Epithelial cell of esophagus (primary cell): ENCODE data around the gene GAS2L1.

Source experiments
- DNase-seq: peaks from one replicate; pipeline ENCODE4 v3.0.0; 2010; ENCODE audit warnings: low read depth
- H3K4me3 ChIP-seq: 2 replicates; pipeline ENCODE4 v1.5.1; 2011; ENCODE audit warnings: mild to moderate bottlenecking, low read length, control low read depth
- CTCF ChIP-seq: IDR thresholded peaks from 2 replicates; pipeline ENCODE4 v1.5.1; 2011; ENCODE audit warnings: low read depth, mild to moderate bottlenecking, low read length, control low read depth, inconsistent platforms; ENCODE audit not compliant: insufficient read depth; ENCODE audit errors: missing control alignments

Gene GAS2L1

GRCh38 chr22:29275819-29276565 is 30.5 kb upstream of the GAS2L1 start:
- TF ChIP-seq CTCF = no peak
- no peak for DNase-seq
- H3K4me3 ChIP-seq = no peak overlapping the region

GRCh38 chr22:29277927-29278326 is 28.5 kb upstream of the GAS2L1 start:
- TF ChIP-seq CTCF = no peak
- DNase-seq = no peak

GRCh38 chr22:29284196-29284595 is 22.3 kb upstream of the GAS2L1 start:
- H3K4me3 ChIP-seq = no peak overlapping the region
- DNase-seq = no peak
- no peak for TF ChIP-seq CTCF

More at GRCh38 chr22:29277927-29278326, 28.5 kb upstream of the GAS2L1 start:
- no peak overlapping the region for H3K4me3 ChIP-seq

GRCh38 chr22:29288837-29289236 is 17.6 kb upstream of the GAS2L1 start:
- no peak for DNase-seq
- no peak for TF ChIP-seq CTCF
- H3K4me3 ChIP-seq = no peak overlapping the region

- no peak for DNase-seq
- H3K4me3 ChIP-seq = no peak overlapping the region
- no peak for TF ChIP-seq CTCF
These were observed 16.4 kb upstream of the GAS2L1 start for GRCh38 chr22:29290061-29290460.

- no peak for DNase-seq
- TF ChIP-seq CTCF = no peak
- H3K4me3 ChIP-seq = no peak overlapping the region
These were observed 15.2 kb upstream of the GAS2L1 start for GRCh38 chr22:29291215-29291614.

GRCh38 chr22:29292379-29292778 is 14.1 kb upstream of the GAS2L1 start:
- no peak for TF ChIP-seq CTCF
- no peak for DNase-seq
- H3K4me3 ChIP-seq = no peak overlapping the region
